GM23248 (cell line): ENCODE measurements around the gene UNC93A.

Source experiments
- EZH2 ChIP-seq: fragments of 200-600 bp; sonication (generic); IDR thresholded peaks from 2 replicates; pipeline ENCODE4 v1.6.1; 2018; ENCODE audit warnings: antibody characterized with exemption, mild to moderate bottlenecking; ENCODE audit not compliant: insufficient read depth, poor library complexity, severe bottlenecking
- EZH2phosphoT487 ChIP-seq: fragments of 200-600 bp; sonication (generic); IDR thresholded peaks from 2 replicates; pipeline ENCODE4 v1.6.1; 2018; ENCODE audit warnings: antibody characterized with exemption, moderate library complexity, mild to moderate bottlenecking, low read depth; ENCODE audit not compliant: insufficient read depth

DNA sequence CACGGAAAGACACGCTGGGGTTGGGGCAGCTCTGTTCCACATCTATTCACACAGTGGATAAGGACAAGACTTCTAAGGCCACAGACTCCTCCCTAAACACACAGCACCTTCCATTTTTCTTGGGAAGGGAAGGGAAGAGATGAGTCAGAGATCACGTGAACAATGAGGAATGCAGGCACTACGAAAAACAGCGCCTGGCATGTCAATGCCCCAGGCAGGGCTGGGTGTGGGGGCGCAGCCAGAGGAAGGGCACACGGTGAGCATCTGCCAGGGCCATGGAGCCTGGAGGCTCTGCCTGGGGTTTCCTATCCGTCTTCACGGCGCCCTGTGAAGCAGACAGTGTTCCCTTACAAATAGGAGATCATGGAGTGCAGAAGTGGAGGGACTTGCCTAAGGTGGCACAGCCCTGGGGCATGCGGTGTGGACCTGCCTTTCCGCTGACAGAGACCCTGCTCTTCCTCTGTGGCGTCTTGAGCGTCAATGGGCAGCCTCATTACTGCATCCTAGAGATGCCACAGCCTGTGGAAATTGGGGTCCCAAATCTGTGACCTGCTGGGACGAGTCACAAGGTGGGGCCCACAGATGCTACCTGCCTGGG, 15.4 kb downstream of the UNC93A start:
- no peak for TF ChIP-seq EZH2
- TF ChIP-seq EZH2phosphoT487, result no peak
